Measurements from ENCODE around the gene IL27RA.

The IL27RA gene

GRCh38 chr19:14072535-14073260 is 41.1 kb downstream of the IL27RA start, which contains the start of gene MISP3 (continued):
- TF ChIP-seq PATZ1 (tag by site-specific recombination; IDR thresholded peaks at IDR 0.05) (peak; percentile 18), KLF9 (tag by site-specific recombination; IDR thresholded peaks at IDR 0.05; ENCODE audit: low read depth) (peak; percentile 73), ZNF621 (tag by site-specific recombination; IDR thresholded peaks at IDR 0.05) (no peak), PRDM2 (tag by site-specific recombination; IDR thresholded peaks at IDR 0.05; ENCODE audit: borderline replicate concordance) (no peak), ZNF23 (tag by site-specific recombination; IDR thresholded peaks at IDR 0.05; ENCODE audit: borderline replicate concordance) (no peak), ZNF335 (tag by site-specific recombination; conservative IDR thresholded peaks at IDR 0.05) (peak; percentile 86), ZEB2 (tag by site-specific recombination; IDR thresholded peaks at IDR 0.05) (peak; percentile 15; the same call in 1 of the 2 replicates), SCRT2 (tag by site-specific recombination; IDR thresholded peaks at IDR 0.05) (peak; percentile 89), ZBTB8A (tag by site-specific recombination; IDR thresholded peaks at IDR 0.05) (peak; percentile 3; the same call in 1 of the 2 replicates), ZNF658 (tag by site-specific recombination; IDR thresholded peaks at IDR 0.05) (no peak), ZNF548 (tag by site-specific recombination; IDR thresholded peaks at IDR 0.05) (no peak), EGR2 (tag by site-specific recombination; IDR thresholded peaks at IDR 0.05; ENCODE audit: low read depth) (no peak), ZNF488 (tag by site-specific recombination; IDR thresholded peaks at IDR 0.05) (no peak), KLF10 (tag by site-specific recombination; IDR thresholded peaks at IDR 0.05) (peak; percentile 75), REPIN1 (tag by site-specific recombination; IDR thresholded peaks at IDR 0.05; ENCODE audit: low read depth) (no peak), ZNF239 (tag by site-specific recombination; IDR thresholded peaks at IDR 0.05) (no peak), INSM2 (tag by site-specific recombination; IDR thresholded peaks at IDR 0.05) (no peak), IKZF3 (tag by site-specific recombination; IDR thresholded peaks at IDR 0.05) (0 out of 2 replicates have a peak, but pooled peaks have one; percentile 27), KLF17 (tag by site-specific recombination; IDR thresholded peaks at IDR 0.05) (peak; percentile 16), BCL11B (tag by site-specific recombination; IDR thresholded peaks at IDR 0.05; ENCODE audit: low read depth) (peak; percentile 47; the same call in 1 of the 2 replicates), ZNF391 (tag by site-specific recombination; IDR thresholded peaks at IDR 0.05; ENCODE audit: borderline replicate concordance, low read depth) (0 out of 2 replicates have a peak, but pooled peaks have one; percentile 10), ZBTB1 (tag by site-specific recombination; IDR thresholded peaks at IDR 0.05) (no peak), ZNF600 (tag by site-specific recombination; IDR thresholded peaks at IDR 0.05) (peak; percentile 17; the same call in 1 of the 2 replicates), ZFHX2 (tag by site-specific recombination; conservative IDR thresholded peaks at IDR 0.05) (0 out of 2 replicates have a peak, but pooled peaks have one; percentile 11), ZBTB26 (tag by site-specific recombination; optimal IDR thresholded peaks at IDR 0.05) (peak; percentile 28), ZSCAN23 (tag by site-specific recombination; IDR thresholded peaks at IDR 0.05) (no peak), SP2 (tag by site-specific recombination; IDR thresholded peaks at IDR 0.05) (peak; percentile 69)

All from HEK293 (cell line).